ENCODE data around the gene LRCH4.
"Not testable (repeated sequence)": the region's sequence is repeated elsewhere in the genome, so short reads cannot be mapped to it uniquely, and the experiment has no call there.

LRCH4 gene

DNA sequence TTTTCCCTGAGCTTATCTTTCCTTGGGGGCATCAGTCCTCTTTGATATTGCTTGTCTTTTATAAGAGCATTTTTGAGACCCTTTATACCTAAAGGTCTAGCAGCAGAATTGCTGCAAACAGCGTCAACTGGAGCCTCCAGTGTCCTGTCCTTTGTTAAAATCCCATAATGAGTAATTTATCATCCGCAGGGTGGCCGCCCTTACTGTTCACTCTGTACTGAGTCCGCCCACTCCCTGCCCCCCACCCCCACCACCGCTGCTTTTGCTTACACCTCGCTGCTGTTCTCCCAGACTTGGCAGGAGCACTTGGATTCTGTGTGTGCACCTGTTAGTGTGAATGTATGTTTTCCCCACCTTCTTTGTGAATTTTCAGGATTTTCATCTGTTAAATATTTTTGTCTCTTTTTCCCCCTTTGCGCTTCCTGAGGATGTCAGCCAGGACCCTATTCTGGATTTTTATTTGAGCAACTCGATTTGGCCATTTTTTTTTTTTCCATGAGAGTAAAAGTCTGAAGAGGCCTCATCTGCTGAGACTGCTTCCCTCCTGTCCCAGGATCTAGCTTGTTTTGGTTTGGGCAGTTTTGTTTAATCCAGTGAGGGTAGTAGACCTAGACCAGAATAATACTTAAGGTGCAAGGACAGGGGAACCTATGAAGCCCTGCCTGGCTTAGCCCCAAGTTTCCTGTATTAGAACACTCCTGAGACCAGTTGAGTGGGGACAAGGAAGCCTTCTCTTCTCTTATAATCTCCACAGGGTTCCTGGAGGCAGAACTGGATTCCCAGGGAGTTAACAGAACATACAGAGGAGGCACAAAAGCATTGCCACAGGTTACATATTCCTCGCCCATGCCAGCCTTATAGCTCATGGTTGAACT lies 38.8 kb downstream of the LRCH4 start:
- in situ Hi-C loops (cut with HindIII; ENCODE audit: low sequenced_read_pairs), result loop anchor here (5.0 kb wide), 1 partner anchor 50 kb away; no protein-coding TSS in a partner anchor

GRCh38 chr7:100546129-100546925 lies 39.6 kb downstream of the LRCH4 start:
- in situ Hi-C loops (cut with HindIII; ENCODE audit: low sequenced_read_pairs), result loop anchor here (5.0 kb wide), 1 partner anchor 51 kb away; no protein-coding TSS in a partner anchor

- in situ Hi-C loops (cut with HindIII; ENCODE audit: low sequenced_read_pairs), result loop anchor here (5.0 kb wide), 1 partner anchor 52 kb away; no protein-coding TSS in a partner anchor
Observed at GRCh38 chr7:100545360-100546128, 40.4 kb downstream of the LRCH4 start.

GRCh38 chr7:100544967-100545359 lies 41.0 kb downstream of the LRCH4 start:
- in situ Hi-C loops (cut with HindIII; ENCODE audit: low sequenced_read_pairs), result loop anchor here (5.0 kb wide), 1 partner anchor 52 kb away; no protein-coding TSS in a partner anchor

- in situ Hi-C loops (cut with HindIII; ENCODE audit: low sequenced_read_pairs), result no loop called here
Observed at GRCh38 chr7:100544386-100544785, 41.5 kb downstream of the LRCH4 start.

DNA sequence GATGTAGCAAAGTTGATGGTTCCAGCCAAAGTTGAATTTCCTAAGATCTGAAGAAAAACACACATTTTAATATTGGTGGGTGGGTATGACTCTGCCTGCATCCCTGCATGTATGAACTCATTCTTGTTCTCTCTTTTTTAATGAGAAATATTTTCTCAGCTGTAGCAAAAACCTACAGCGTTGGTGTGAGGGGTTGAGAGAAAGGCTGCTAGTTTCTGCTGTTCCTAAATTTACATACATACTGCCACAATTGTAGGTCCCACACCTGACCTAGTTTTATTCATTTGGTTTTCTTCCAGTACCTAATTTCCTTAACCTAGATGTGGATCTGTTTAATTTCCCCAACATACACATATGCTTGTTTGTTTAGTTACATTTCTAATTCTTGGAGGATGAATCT lies 42.3 kb downstream of the LRCH4 start:
- in situ Hi-C loops (cut with HindIII; ENCODE audit: low sequenced_read_pairs), result no loop called here

- in situ Hi-C loops (cut with HindIII; ENCODE audit: low sequenced_read_pairs), result not testable (repeated sequence)
Observed at GRCh38 chr7:100541309-100541708, 44.6 kb downstream of the LRCH4 start.

DNA sequence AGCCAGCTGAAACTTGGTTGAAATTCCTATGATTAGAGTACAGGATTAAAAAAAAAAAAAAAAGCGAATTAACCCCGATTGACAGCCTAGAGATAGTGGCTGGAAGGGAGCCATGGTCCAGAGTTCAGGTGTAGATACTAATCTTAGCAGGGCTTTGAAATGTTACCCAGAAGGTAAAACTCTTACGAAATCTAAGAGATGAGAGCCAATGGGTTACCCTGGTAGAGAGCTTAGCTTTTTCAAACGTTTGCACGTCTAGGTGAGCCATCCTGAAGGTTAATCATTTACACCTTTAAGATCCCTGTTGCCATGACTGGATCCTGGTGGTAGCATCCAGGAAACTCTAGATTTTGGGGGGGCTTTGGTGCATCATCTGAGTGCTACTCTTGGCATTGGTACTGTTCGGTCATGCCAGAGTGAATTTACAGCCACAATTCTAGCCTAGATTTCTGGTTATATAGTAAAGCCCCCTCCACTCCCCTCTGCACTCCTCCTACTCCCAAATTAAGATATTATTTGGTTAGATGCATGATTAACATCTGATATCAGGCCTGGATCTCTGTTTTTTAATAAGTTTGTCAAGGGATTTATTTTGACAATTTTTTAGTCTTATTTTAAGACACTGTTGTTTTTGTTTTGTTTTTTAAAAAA lies 45.7 kb downstream of the LRCH4 start:
- in situ Hi-C loops (cut with HindIII; ENCODE audit: low sequenced_read_pairs), result no loop called here

DNA sequence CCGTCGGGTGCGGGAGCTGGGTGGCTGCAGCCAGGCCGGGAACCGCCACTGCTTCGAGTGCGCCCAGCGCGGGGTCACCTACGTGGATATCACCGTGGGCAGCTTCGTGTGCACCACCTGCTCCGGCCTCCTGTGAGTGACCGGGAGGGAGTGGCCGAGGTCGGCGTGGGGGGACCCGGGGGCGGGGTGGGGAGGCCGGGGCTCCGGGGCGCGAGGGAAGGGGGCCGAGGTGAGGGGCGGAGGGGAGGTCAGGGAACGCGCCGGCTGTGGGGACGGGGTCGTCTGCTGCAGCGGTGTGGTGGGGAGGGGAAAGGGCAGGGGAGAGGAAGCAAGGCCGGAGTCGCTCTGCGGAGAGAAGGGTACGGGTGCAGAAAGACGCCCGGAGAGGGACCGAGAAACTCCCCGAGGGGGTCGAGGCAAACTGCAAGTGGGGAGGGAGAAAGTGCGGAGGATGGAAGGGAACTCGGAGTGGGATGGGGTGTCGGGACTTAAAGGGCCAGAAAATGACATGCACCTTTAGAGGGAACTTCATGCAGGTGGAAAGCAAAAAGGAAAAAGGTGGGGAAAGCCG lies 46.4 kb downstream of the LRCH4 start:
- in situ Hi-C loops (cut with HindIII; ENCODE audit: low sequenced_read_pairs), result no loop called here

- in situ Hi-C loops (cut with HindIII; ENCODE audit: low sequenced_read_pairs), result no loop called here
Observed at GRCh38 chr7:100538654-100539435, 47.1 kb downstream of the LRCH4 start, which contains the start of gene AGFG2. Gene AGFG2 (plus strand): TSS chr7:100539203. CDS start chr7:100539347, 144 bp downstream.

GRCh38 chr7:100538348-100538653 lies 47.6 kb downstream of the LRCH4 start:
- in situ Hi-C loops (cut with HindIII; ENCODE audit: low sequenced_read_pairs), result no loop called here

DNA sequence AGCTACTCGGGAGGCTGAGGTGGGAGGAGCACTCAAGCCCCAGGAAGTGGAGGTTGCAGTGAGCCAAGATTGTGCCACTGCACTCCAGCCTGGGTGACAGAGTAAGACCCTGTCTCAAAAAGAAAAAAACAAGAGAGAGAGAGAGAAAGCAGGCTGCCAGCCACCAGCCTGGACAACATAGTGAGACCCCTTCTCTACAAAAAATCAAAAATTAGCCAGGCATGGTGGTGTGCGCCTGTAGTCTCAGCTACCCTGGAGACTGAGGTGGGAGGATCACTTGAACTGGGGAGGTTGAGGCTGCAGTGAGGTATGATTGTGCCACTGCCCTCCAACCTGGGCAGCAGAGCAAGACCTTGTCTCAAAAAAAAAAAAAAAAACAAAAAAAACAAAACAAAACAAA lies 49.2 kb downstream of the LRCH4 start:
- in situ Hi-C loops (cut with HindIII; ENCODE audit: low sequenced_read_pairs), result not testable (repeated sequence)

GRCh38 chr7:100535982-100536381 lies 49.9 kb downstream of the LRCH4 start:
- in situ Hi-C loops (cut with HindIII; ENCODE audit: low sequenced_read_pairs), result not testable (repeated sequence)

DNA sequence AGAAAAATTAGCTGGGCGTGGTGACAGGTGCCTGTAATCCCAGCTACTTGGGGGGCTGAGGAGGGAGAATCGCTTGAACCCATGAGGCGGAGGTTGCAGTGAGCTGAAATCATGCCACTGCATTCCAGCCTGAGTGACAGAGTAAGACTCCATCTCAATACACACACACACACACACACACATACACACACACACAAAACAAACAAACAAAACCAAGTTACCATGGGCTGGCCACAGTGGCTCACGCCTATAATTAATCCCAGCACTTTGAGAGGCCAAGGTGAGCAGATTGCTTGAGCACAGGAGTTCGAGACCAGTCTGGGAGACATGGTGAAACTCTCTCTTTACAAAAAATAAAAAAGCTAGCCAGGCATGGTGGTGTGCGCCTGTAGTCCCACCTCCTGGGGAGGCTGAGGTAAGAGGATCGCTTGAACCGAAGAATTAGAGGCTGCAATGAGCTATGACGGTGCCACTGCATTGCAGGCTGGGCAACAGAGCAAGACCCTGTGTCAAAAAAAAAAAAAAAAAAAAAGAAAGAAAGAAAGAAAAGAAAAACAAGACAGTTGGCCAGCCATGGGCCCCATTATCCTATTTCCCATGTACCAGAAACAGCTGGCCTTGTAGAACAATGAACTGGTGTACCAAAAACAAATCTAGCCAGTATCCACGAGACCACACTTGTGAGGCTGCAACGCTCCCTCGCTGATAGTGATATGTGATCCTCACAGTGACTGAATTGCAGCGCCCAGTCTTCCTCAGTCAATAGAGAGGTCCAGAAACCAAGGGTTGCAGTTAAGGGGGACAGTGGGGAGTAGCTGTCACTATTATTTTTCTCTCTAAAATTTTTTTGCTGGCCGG lies 53.5 kb downstream of the LRCH4 start:
- in situ Hi-C loops (cut with HindIII; ENCODE audit: low sequenced_read_pairs), result no loop called here

- in situ Hi-C loops (cut with HindIII; ENCODE audit: low sequenced_read_pairs), result not testable (repeated sequence)
Observed at GRCh38 chr7:100528108-100528866, 57.6 kb downstream of the LRCH4 start.
